Upper lobe of right lung (tissue), 1 donor: ENCODE results near the gene INPP4B. TPM values are rescaled to one million over a fixed set of nuclear protein-coding genes. Genes with fewer than 3 reads are reported as not detected.

ENCODE experiments used
- ATAC-seq: fragments of 200-7000 bp; cut with Tn5 transposase; one replicate; pipeline ENCODE4 v1.9.1; 2020; ENCODE audit warnings: mild to moderate bottlenecking, moderate library complexity
- DNase-seq: peaks from one replicate; pipeline ENCODE4 v3.0.0-alpha.2; 2020
- H3K27ac ChIP-seq: fragments of 200-600 bp; one replicate; pipeline ENCODE4 v1.8.0; 2022
- H3K27me3 ChIP-seq: fragments of 200-600 bp; one replicate; pipeline ENCODE4 v1.8.0; 2022; ENCODE audit warnings: mild to moderate bottlenecking
- H3K36me3 ChIP-seq: fragments of 200-600 bp; one replicate; pipeline ENCODE4 v1.8.0; 2022
- H3K4me1 ChIP-seq: fragments of 200-600 bp; one replicate; pipeline ENCODE4 v1.8.0; 2022
- H3K4me3 ChIP-seq: fragments of 200-600 bp; one replicate; pipeline ENCODE4 v1.8.0; 2022; ENCODE audit warnings: mild to moderate bottlenecking
- H3K9me3 ChIP-seq: fragments of 200-600 bp; one replicate; pipeline ENCODE4 v1.8.0; 2022
- CTCF ChIP-seq: fragments of 200-600 bp; IDR thresholded peaks from one replicate; pipeline ENCODE4 v1.8.0; 2022; ENCODE audit warnings: antibody characterized with exemption
- intact Hi-C: fragments of 100-400 bp; cut with DNase I; formaldehyde crosslinking; loops from one replicate; pipeline ENCODE4 v1.11.0; 2022
- total RNA-seq: library from RNA; stranded (reverse); fragmentation: NEBNext Ultra II Directional; extraction: Animal tissue kit (Norgen Biotek cat#: 25700); gene quantifications from one replicate; pipeline ENCODE4 v1.2.1, GENCODE V29; 2021
- donor health status: DM: no; HTN: yes; CAD: no; lungs with severe emphysema.

Gene INPP4B
- total RNA-seq, 1 donor from 2014 or later, result 20.7 TPM

GRCh38 chr4:142556570-142557238 is 289.4 kb downstream of the INPP4B start:
- no peak for TF ChIP-seq CTCF
- intact Hi-C loops, result no loop called here
- no peaks in the 10 kb centered on the region for H3K27me3 ChIP-seq
- no peak for DNase-seq
- H3K36me3 ChIP-seq, result no peaks in the 10 kb centered on the region
- H3K4me1 ChIP-seq, result peaks cover 6% of the 10 kb centered on the region
- no peak overlapping the region for H3K27ac ChIP-seq
- H3K4me3 ChIP-seq, result no peak overlapping the region
- H3K9me3 ChIP-seq, result no peaks in the 10 kb centered on the region
- ATAC-seq, result no peak

GRCh38 chr4:142556048-142556447 is 290.1 kb downstream of the INPP4B start:
- H3K27me3 ChIP-seq, result no peaks in the 10 kb centered on the region
- H3K36me3 ChIP-seq, result no peaks in the 10 kb centered on the region
- TF ChIP-seq CTCF, result no peak
- intact Hi-C loops, result no loop called here
- DNase-seq (no peak), ATAC-seq (no peak)
- H3K27ac ChIP-seq, result no peak overlapping the region
- no peaks in the 10 kb centered on the region for H3K9me3 ChIP-seq
- peaks cover 6% of the 10 kb centered on the region for H3K4me1 ChIP-seq
- H3K4me3 ChIP-seq, result no peak overlapping the region

GRCh38 chr4:142554412-142554811 is 291.7 kb downstream of the INPP4B start:
- Histone ChIP-seq H3K36me3 (no peaks in the 10 kb centered on the region), H3K4me1 (no peaks in the 10 kb centered on the region), H3K4me3 (no peak overlapping the region), H3K9me3 (no peaks in the 10 kb centered on the region), H3K27me3 (no peaks in the 10 kb centered on the region), H3K27ac (no peak overlapping the region)
- intact Hi-C loops, result no loop called here
- no peak for ATAC-seq
- TF ChIP-seq CTCF, result no peak
- DNase-seq, result no peak

- H3K4me1 ChIP-seq, result no peaks in the 10 kb centered on the region
- no peaks in the 10 kb centered on the region for H3K27me3 ChIP-seq
- no peak for TF ChIP-seq CTCF
- no peaks in the 10 kb centered on the region for H3K9me3 ChIP-seq
- no peak overlapping the region for H3K27ac ChIP-seq
- no peak overlapping the region for H3K4me3 ChIP-seq
- intact Hi-C loops, result no loop called here
- no peak for DNase-seq
- no peaks in the 10 kb centered on the region for H3K36me3 ChIP-seq
- no peak for ATAC-seq
These were observed 294.4 kb downstream of the INPP4B start for GRCh38 chr4:142551517-142552305.

- Histone ChIP-seq H3K4me1 (no peaks in the 10 kb centered on the region), H3K27ac (no peak overlapping the region), H3K36me3 (no peaks in the 10 kb centered on the region), H3K9me3 (no peaks in the 10 kb centered on the region), H3K4me3 (no peak overlapping the region), H3K27me3 (no peaks in the 10 kb centered on the region)
- intact Hi-C loops, result no loop called here
- no peak for DNase-seq
- no peak for TF ChIP-seq CTCF
- ATAC-seq, result no peak
These were observed 295.1 kb downstream of the INPP4B start for GRCh38 chr4:142550965-142551364.
